Measurements from ENCODE around the gene HLA-DOA.

Gene HLA-DOA

DNA sequence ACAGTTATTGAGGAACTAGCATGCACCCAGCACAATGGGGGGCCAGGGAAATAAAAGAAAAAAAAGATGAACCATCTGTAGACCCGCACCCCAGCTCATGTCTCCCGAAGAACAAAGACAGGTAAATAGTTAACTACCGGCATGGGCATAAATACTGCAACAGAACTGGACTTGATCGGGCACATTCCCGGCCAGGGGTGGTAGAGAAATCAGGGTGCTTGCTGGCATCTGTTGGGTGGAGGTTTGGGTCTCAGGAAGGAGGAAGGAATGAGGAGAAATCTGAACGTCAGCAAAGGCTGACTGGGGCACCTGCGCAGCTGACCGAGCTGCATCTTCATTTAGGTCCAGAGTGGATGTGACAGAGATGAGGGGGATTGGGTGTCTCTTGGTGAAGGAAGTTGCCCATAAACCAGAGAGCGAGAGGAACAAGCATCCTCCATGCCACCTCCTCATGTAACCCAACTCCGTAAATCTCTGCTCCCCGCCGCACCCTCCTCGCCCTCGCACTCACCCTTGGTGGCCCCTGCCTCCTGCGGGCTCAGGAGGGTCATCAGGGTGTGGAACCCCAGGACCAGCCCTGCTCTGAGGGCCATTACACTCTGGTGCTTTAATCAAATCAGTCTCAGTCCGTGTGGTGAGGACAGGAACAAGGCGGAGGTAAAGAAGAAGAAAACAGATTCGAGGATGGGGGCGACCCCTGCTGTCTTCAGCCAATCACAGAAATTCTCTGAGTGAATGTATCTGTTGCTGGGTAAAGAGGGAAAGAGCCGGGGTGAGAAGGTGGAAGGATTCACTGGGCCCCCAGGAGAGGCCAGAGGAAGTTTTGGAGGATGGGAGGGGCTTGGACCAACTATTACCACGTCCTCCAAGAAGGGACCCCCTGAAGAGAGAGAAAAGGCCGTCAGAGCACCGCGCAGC is at the start of gene HLA-DOA:
Gene HLA-DOA, minus strand, starts transcription at position 648 of the 918 bp plus-strand sequence.
- peak; percentile 96 for DNase-seq (ENCODE audit: low spot score)
- in situ Hi-C loops (cut with MboI; ENCODE audit: low sequenced_read_pairs, unreplicated experiment), result loop anchor here (25.0 kb wide), 1 partner anchor 228 kb away; no protein-coding TSS in a partner anchor
- TF ChIP-seq, protein P1, sequence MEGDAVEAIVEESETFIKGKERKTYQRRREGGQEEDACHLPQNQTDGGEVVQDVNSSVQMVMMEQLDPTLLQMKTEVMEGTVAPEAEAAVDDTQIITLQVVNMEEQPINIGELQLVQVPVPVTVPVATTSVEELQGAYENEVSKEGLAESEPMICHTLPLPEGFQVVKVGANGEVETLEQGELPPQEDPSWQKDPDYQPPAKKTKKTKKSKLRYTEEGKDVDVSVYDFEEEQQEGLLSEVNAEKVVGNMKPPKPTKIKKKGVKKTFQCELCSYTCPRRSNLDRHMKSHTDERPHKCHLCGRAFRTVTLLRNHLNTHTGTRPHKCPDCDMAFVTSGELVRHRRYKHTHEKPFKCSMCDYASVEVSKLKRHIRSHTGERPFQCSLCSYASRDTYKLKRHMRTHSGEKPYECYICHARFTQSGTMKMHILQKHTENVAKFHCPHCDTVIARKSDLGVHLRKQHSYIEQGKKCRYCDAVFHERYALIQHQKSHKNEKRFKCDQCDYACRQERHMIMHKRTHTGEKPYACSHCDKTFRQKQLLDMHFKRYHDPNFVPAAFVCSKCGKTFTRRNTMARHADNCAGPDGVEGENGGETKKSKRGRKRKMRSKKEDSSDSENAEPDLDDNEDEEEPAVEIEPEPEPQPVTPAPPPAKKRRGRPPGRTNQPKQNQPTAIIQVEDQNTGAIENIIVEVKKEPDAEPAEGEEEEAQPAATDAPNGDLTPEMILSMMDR (IDR thresholded peaks at IDR 0.05; ENCODE audit: borderline replicate concordance, control extremely low read depth, extremely low read depth, insufficient read depth, missing control alignments), result no peak

DNA sequence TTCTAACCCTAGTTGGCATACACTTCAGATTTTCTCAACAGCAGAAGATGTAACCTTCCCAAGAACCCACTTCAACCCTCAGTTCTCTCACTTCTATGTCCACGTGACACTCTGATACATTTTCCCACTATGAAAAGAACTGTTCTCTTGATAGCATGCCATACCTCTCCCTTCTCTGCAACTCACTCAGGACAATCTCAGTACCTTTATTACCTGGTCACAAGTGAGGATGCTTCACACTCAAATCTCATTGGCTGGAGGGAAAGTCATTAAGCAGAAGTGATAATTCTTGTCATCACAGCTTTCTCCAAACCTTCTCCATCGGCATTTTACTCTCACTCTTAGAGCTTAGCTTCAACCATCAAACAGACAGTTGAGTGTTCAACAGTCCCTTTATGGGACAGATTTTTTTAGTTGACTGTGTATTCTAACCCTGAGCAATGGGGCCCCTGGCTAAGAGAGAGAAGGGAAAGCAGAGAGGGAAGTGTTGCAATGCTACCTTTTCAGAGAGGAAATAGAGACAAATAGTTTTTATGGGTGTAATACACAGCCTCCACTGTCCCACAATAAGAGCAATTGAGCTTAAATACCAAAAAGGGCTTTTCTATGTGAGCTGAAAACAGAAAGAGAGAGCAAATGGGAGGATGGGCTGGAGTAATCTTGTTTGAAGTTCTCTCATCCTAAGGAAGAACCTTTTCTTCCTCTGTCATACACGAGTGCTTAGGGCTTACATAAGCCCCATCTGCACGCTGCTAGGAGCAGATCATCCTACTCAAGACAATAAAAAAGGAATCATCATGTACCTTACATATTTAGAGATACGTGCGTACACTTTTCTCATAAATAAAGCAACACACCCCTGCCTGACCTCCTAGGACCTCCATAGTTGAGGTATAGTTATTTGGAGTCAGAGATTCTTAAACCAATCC is 48.1 kb upstream of the HLA-DOA start:
- in situ Hi-C loops (cut with MboI; ENCODE audit: low sequenced_read_pairs, unreplicated experiment), result no loop called here
- TF ChIP-seq, protein P1 (IDR thresholded peaks at IDR 0.05; ENCODE audit: borderline replicate concordance, control extremely low read depth, extremely low read depth, insufficient read depth, missing control alignments), result no peak
- DNase-seq (ENCODE audit: low spot score), result no peak

DNA sequence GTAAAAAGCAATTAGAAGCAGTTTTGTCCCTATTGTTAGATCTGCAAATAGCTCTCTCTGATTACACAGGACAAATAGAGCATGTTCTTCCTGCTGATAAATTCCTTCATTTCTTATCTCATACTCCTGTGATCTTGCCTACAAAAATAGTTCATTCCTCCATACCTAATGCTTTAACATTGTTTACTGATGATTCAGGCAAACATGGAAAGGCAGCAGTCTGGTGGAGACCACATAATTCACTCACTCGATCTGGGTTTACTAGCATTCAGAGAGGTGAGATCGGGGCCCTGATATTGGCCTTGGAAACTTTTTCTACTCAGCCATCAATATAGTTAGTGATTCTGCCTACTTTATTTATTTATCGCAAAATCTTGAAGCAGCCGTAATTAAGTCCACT is 43.8 kb upstream of the HLA-DOA start:
- TF ChIP-seq, protein P1 (IDR thresholded peaks at IDR 0.05; ENCODE audit: borderline replicate concordance, control extremely low read depth, extremely low read depth, insufficient read depth, missing control alignments), result no peak
- no peak for DNase-seq (ENCODE audit: low spot score)
- in situ Hi-C loops (cut with MboI; ENCODE audit: low sequenced_read_pairs, unreplicated experiment), result no loop called here

DNA sequence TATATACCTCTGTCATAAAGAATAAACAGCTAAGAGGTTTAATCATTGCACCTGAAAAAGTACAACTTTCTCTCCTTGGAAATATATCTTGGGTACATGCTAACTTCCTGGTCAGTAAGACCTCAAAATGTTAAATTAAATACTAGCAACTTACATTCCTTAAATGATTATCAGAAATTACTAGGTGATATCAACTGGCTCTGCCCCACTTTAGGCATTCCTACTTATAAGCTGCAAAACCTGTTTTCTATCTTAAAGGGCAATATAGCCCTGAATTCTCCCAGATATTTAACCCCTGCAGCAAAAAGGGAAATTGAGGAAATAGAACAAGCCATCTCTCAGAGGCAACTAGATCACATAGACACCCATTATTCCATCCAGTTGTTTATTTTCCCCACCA is 43.2 kb upstream of the HLA-DOA start:
- in situ Hi-C loops (cut with MboI; ENCODE audit: low sequenced_read_pairs, unreplicated experiment), result no loop called here
- TF ChIP-seq, protein P1 (IDR thresholded peaks at IDR 0.05; ENCODE audit: borderline replicate concordance, control extremely low read depth, extremely low read depth, insufficient read depth, missing control alignments), result no peak
- DNase-seq (ENCODE audit: low spot score), result no peak

DNA sequence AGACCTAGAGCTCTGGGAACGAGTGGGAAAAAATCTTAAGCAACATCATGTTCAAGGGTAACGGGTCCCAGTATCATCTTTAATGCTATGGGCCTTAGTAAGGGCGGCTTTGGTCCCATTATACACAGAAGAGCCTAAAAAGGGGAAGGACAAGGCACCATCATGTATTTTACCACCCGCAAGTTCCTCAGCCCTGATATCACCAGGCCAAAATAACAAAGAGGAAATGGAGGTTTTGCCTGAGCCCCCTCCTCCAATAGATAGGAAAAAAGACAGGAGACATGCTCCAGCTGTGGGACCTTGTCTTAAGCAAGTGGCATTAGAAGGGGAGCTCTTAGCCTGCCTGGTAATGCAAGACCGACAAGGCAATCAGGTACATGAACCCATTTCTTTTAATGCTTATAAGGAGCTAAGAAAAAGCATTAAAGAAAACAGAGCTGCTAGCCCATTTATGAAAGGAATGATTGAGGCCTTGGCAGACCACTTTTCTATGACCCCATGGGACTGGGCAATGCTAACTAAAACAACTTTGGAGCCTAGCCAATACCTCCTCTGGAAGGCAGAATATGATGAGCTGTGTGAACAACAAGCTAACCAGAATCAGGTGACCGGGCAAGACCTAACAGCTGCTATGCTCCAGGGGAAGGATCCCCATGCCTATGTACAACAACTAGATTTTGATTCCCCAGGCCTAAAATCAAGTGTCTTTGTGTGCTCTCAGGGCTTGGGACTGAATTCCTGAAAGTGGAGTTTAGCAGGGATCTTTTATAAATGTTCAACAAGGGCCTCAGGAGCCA is 40.8 kb upstream of the HLA-DOA start:
- no peak for DNase-seq (ENCODE audit: low spot score)
- TF ChIP-seq, protein P1 (IDR thresholded peaks at IDR 0.05; ENCODE audit: borderline replicate concordance, control extremely low read depth, extremely low read depth, insufficient read depth, missing control alignments), result no peak
- in situ Hi-C loops (cut with MboI; ENCODE audit: low sequenced_read_pairs, unreplicated experiment), result no loop called here
